Left lobe of liver (tissue), 2 donors: ENCODE measurements around the gene ALK. TPM values are rescaled to one million over a fixed set of nuclear protein-coding genes. Genes with fewer than 3 reads are reported as not detected.

Source experiments
- ATAC-seq: fragments of 200-7000 bp; cut with Tn5 transposase; one replicate; pipeline ENCODE4 v1.9.1; 2020; ENCODE audit warnings: mild to moderate bottlenecking, moderate library complexity
- DNase-seq: peaks from one replicate; pipeline ENCODE4 v3.0.0-alpha.2; 2020; ENCODE audit warnings: low spot score
- total RNA-seq: library from RNA; stranded (reverse); gene quantifications from one replicate; pipeline ENCODE4 v1.2.1, GENCODE V29; 2021
- donor health status: DM: no; HTN: no; CAD: no; lungs with moderate emphysema.
- donor health status: DM: no; HTN: yes; CAD: no.

ALK gene
- total RNA-seq, 1 donor from 2014 or later: not detected

- ATAC-seq (no peak), DNase-seq (no peak)
Observed at GRCh38 chr2:29910465-29910864, 10.9 kb downstream of the ALK start.

- ATAC-seq: no peak
Observed at GRCh38 chr2:29902356-29902755, 19.0 kb downstream of the ALK start.

GRCh38 chr2:29900971-29901633 lies 20.3 kb downstream of the ALK start:
- ATAC-seq (no peak), DNase-seq (no peak)

More at GRCh38 chr2:29902356-29902755, 19.0 kb downstream of the ALK start:
- DNase-seq: no peak

GRCh38 chr2:29898999-29899398 lies 22.4 kb downstream of the ALK start:
- DNase-seq: no peak
- no peak for ATAC-seq

GRCh38 chr2:29894822-29895614 lies 26.4 kb downstream of the ALK start:
- DNase-seq (no peak), ATAC-seq (no peak)

GRCh38 chr2:29892585-29893259 lies 28.7 kb downstream of the ALK start:
- no peak for DNase-seq

GRCh38 chr2:29881089-29881730 lies 40.2 kb downstream of the ALK start:
- DNase-seq: no peak
- ATAC-seq: no peak

More at GRCh38 chr2:29892585-29893259, 28.7 kb downstream of the ALK start:
- no peak for ATAC-seq

- no peak for DNase-seq
- ATAC-seq: no peak
Observed at GRCh38 chr2:29880084-29880483, 41.3 kb downstream of the ALK start.

- DNase-seq: no peak
- ATAC-seq: no peak
Observed at GRCh38 chr2:29879456-29879855, 41.9 kb downstream of the ALK start.

GRCh38 chr2:29878898-29879297 lies 42.5 kb downstream of the ALK start:
- no peak for DNase-seq
- no peak for ATAC-seq

GRCh38 chr2:29876374-29876773 lies 45.0 kb downstream of the ALK start:
- DNase-seq (no peak), ATAC-seq (no peak)

- DNase-seq (no peak), ATAC-seq (no peak)
Observed at GRCh38 chr2:29874745-29875144, 46.6 kb downstream of the ALK start.

GRCh38 chr2:29872870-29873269 lies 48.5 kb downstream of the ALK start:
- no peak for DNase-seq
- ATAC-seq: no peak

GRCh38 chr2:29871541-29871940 lies 49.8 kb downstream of the ALK start:
- ATAC-seq: no peak
- no peak for DNase-seq

- ATAC-seq (no peak), DNase-seq (no peak)
Observed at GRCh38 chr2:29865512-29865911, 55.9 kb downstream of the ALK start.

- DNase-seq: no peak
- no peak for ATAC-seq
Observed at GRCh38 chr2:29864988-29865387, 56.4 kb downstream of the ALK start.

- no peak for ATAC-seq
Observed at GRCh38 chr2:29855924-29856639, 65.3 kb downstream of the ALK start.

GRCh38 chr2:29850794-29851193 lies 70.6 kb downstream of the ALK start:
- no peak for ATAC-seq
- DNase-seq: no peak

More at GRCh38 chr2:29855924-29856639, 65.3 kb downstream of the ALK start:
- DNase-seq: no peak

- DNase-seq (no peak), ATAC-seq (no peak)
Observed at GRCh38 chr2:29848566-29849310, 72.6 kb downstream of the ALK start.

- no peak for DNase-seq
- no peak for ATAC-seq
Observed at GRCh38 chr2:29847886-29848285, 73.5 kb downstream of the ALK start.
